HG03159 (cell line): Measurements from ENCODE around the gene ARVCF.

ENCODE experiments used
- ATAC-seq: cut with Tn5 transposase; IDR thresholded peaks from one replicate; pipeline ENCODE4 v1.9.1; 2021; ENCODE audit warnings: mild to moderate bottlenecking, moderate library complexity; ENCODE audit not compliant: unreplicated experiment

Gene ARVCF

DNA sequence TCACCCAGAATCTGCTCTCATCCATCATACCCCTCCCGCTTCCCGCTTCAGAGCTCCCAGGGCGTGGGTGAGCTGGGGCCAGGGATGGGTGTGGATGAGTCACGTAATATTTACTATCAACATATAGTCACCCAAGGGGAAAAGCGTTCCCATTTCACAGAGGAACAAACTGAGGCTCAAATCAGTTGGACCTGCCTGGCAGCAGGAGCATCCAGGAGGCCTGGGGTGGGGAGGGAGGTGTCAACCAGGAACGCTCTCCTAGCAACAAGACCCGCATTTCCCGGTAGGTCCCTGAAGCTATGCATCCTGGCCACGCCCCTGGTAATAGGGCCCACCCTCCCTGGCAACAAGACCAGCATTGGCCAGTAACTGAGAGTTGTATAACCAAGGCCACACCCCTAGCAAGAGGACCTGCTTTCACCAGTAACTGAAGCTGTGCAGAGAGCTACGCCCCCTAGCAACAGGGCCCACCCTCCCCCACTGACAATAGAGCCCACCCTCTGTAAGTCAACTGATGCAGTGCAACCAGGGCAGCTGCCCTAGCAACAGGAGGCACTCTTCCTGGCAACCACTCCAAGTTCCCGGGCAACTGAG, 42.3 kb downstream of the ARVCF start:
- peak; percentile 45 for ATAC-seq

DNA sequence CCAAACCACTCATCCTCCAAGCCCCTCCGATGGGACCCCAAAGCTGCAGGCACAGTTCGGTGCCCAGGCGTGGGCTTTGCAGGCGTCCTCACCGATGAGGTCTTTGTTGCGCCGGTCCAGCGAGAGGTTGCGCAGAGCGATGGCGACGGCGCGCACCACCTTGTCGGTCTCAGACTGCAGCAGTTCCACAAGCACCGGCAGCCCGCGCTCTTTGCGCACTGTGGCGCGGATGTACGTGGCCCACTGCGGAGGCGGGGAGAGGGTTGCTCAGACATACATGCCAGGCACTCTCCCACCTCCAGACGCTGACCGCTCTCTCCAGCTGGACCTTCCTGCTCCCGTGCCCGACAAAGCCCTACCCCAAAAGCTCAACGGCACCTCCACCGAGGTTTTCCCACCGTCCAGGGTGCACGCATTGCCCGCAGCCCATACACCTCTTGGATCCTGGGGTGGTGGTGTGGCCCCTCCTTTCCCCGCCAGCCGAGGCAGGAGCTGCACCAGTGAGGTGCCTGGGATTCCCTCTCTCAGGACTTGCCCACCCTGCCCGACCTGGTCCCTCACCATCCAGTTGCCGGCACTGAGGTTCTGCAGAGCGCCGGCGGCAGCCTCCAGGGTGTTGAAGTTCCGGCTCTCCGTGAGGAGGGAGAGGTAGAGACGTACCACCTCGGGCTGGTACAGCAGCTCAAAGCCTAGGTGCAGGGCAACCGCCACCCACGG, 42.9 kb downstream of the ARVCF start:
- ATAC-seq = no peak

DNA sequence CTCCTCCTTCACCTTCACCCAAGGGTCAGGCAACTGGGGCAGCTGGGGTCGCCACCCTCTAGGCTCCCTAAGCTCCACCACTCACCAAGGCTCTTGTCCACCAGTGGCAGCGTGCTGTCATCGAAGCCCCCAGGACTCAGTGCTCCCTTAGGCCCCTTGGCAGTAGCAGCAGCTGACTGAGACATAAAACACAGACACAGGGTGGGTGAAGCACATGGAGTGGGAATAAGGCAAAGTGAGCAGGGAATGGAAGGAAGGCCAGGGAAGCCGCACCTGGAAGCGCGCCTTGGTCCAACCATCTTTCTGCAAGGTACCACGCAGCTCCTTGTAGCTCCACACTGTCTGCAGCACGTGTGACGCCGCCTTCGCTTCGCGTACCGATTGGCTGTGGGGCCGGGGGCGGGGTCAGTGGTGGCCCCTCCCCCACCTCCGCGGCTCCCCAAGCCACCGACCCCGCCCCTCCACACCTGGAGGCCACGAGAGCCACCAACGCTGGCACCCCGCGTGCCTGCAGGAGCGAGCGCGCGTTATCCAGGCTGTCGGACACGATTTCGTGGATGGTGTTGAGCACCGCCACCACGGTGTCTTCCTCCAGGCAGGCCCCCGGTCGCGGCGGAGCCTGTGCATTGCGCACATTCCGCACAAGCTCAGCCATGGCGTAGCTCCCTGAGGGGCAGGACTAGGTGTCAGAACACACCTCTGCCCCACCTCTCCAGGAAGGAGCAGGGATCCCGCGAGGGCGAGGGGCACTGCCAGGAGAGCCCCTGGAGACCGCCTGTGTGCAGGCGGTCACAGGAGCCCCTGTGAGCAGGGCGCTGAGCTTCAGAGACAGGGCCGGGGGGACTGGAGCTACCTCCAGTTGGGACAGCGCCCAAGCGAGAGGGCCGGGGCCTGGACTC, 43.7 kb downstream of the ARVCF start:
- no peak for ATAC-seq

DNA sequence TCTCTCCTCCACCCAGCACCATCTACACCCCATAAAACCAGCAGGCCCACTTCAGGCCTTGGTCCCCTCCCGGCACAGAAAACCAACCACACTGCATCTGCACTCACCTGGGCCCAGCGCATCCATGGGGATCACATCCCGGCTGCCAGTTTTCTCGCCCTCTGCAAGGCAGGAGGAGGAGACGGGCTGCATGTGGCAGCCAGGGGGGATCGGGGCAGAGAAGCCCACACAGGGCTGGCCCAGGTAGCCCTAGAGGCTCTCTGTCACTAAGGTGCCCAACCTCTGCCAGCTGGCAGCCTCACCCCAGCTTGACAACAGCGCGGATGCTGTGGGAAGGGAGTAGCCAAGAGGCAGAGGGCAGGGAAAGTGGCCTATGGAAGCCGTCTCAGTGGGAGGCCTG, 44.4 kb downstream of the ARVCF start:
- no peak for ATAC-seq

DNA sequence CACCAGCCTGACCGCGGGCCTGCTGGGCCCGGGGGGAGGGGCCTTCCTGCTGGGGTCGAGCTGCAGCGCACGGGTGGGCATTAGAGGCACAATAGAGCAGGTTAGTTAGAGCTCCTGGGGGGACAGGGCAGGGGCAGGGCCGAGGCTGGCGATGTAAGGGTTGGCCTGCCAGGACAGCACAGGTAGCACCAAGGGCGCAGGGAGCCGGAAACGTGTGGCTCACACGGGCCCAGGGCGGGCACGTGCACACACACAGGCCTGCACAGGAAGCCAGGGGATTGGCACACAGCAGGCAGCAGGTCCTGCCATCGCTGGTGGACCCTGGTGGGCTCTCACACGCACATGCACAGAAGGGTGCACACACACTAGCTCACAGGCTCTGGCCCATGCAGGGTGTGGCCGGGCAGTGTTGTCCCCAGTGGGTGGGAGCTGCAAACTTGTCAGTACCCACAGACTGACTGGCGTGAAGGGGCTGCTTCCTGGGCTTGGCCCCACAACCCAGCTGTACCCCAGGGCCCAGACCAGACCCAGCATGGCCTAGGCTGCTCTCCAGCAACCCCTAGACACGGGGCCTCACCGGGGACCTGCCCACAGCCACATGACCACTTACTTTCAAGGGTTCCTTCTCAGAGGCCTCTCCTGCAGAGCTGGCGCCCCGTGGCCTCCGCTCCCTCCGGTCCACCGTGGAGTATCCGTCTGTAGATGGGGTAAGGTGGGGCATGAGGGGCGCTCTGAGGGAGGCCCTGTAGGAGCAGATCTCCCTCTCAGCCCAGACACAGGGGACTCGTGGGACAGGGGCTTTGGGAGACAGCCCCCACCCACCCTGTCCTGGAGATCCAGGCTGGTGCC, 45.1 kb downstream of the ARVCF start:
- ATAC-seq = no peak

DNA sequence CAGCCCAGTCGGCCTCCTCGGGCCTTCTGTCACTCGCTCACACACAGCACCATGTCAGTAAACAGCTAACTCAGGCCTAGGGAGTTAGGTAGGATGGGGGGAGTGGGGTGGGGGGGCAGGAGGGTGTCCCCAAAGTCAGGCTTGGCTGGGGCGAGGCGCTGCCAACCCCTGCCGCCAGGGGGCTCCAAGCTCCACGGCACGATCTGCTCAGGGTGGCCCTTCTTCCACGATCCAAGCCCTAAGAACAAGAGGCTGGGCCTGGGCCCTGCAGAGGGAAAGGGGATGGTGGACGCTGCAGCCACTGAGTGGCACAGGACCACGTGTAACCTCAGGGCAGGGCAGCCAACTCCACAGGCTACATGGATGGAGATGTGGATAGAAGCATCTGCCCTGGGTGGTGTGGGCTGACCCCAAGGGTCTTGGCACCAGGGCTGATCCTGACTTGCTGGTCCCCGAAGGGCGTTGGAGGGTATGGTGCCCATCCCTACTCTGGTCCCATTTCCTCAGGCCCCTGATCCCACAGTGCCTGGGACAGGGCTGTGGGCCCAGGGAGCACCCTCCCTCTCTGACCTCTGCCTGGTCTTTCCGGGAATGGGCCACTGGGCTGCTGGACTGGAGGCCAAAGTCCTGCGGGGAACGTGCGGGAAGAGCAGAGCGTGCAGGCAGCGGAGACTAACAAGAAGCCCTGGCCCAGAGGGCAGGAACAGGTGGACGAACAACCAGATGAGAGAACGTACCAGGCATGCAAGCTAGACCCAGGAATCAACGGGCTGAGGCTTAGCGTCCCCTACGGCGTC, 45.9 kb downstream of the ARVCF start:
- no peak for ATAC-seq

DNA sequence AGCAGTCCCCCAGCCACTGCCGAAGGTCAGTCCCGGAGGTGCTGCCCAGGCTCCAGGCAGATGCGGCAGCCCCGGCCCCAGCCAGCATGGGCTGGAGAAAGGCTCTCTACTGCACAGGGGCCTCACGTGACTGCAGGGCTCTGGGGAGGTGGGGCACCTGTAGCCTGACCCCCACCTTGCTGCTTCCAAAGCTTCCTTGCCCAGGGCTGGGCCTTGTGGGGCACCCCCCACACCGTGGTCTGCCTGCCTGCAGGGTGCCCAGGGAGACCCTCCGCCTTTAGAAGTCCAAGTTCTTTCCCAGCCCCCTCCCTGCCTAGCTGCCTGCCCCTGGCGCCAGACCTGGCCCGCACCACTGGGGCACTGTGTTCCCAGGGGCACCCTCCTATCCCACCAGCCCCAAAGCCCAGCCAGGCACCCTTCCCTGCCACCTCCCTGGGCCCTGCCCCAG, 46.6 kb downstream of the ARVCF start:
- ATAC-seq = no peak

DNA sequence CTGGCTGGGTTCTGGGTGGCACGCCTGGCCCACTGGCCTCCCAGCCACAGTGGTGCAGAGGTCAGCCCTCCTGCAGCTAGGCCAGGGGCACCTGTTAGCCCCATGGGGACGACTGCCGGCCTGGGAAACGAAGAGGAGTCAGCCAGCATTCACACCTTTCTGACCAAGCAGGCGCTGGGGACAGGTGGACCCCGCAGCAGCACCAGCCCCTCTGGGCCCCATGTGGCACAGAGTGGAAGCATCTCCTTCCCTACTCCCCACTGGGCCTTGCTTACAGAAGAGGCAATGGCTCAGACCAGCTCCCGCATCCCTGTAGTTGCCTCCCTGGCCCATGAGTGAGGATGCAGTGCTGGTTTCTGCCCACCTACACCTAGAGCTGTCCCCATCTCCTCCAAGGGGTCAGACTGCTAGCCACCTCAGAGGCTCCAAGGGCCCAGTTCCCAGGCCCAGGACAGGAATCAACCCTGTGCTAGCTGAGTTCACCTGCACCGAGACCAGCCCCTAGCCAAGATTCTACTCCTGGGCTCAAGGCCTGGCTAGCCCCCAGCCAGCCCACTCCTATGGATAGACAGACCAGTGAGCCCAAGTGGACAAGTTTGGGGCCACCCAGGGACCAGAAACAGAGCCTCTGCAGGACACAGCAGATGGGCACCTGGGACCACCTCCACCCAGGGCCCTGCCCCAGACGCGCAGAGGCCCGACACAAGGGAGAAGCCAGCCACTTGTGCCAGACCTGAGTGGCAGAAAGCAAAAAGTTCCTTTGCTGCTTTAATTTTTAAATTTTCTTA, 47.3 kb downstream of the ARVCF start:
- no peak for ATAC-seq

DNA sequence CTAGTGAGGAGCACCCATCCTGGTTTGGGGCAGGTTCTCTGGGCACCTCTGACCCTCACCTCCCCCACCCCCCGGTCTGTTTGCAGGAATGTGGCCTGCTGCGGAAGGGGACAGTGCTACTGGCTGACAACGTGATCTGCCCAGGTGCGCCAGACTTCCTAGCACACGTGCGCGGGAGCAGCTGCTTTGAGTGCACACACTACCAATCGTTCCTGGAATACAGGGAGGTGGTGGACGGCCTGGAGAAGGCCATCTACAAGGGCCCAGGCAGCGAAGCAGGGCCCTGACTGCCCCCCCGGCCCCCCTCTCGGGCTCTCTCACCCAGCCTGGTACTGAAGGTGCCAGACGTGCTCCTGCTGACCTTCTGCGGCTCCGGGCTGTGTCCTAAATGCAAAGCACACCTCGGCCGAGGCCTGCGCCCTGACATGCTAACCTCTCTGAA, 48.2 kb downstream of the ARVCF start:
- ATAC-seq = no peak

DNA sequence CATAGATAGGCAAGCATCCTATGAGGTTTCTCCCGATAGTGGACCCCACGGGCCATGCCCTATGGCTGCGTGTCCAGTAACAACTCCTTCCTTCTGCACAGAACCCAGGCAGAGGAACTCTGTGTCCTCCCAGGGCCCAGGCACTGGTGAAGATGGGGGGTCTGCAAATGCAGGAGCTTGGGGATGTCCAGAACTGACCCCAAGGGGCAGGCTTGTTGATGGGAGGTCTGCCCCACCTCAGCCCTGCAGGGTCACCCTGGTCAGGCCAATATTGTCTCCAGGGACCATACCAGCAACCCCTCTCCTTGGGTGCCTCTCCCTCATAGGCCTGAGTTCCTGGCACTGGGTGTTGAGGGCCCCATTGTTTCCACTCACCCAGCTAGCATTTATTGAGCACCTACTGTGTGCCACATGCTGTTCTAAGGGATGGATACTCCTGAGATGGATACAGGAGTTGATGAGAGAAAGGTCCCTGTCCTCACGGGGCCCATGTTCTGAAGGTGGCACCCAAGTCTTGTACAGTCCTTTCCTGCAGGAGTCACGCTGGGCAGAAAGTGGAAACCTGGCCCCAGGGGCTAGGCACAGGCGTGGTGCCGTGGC, 48.7 kb downstream of the ARVCF start:
- no peak for ATAC-seq

DNA sequence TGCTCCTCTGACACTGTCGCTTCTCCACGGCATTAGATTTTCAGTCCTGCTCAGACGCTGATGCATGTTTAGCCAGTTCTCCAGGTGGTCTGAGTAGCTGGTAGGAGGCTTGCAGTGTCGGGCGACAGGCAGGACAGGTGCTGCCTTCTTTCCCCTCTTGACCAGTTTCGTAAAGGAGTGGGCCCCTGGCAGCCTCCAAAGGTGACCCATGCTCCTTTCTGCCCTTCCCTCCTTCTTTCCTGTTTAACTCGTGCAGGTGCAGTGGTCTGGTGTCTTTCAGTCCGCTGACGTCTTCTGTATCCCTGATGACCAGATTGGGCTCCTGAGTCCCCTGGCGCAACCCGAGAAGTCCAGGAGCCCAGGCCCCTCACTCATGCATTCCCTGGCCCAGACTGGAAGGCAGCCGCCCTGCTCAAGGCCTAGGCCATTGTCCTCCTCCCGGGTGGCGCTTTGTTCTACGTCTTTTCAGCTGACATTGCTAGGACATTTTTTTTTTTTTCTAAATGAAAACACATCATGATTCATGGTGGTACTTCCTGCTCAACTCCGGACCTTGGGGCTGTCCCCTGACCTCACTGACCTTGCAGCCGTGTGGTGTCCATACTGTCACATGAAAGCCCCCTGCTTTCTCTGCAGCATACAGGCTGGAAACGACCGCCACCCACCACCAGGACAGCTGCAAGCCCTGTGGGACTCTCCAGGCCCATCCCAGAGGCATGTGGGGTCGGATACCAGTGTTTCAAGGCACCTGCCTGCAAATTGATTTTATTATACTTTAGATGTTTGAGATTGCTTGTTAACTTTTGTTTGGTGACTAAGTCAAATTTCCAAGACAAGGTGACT, 49.5 kb downstream of the ARVCF start:
- no peak for ATAC-seq

DNA sequence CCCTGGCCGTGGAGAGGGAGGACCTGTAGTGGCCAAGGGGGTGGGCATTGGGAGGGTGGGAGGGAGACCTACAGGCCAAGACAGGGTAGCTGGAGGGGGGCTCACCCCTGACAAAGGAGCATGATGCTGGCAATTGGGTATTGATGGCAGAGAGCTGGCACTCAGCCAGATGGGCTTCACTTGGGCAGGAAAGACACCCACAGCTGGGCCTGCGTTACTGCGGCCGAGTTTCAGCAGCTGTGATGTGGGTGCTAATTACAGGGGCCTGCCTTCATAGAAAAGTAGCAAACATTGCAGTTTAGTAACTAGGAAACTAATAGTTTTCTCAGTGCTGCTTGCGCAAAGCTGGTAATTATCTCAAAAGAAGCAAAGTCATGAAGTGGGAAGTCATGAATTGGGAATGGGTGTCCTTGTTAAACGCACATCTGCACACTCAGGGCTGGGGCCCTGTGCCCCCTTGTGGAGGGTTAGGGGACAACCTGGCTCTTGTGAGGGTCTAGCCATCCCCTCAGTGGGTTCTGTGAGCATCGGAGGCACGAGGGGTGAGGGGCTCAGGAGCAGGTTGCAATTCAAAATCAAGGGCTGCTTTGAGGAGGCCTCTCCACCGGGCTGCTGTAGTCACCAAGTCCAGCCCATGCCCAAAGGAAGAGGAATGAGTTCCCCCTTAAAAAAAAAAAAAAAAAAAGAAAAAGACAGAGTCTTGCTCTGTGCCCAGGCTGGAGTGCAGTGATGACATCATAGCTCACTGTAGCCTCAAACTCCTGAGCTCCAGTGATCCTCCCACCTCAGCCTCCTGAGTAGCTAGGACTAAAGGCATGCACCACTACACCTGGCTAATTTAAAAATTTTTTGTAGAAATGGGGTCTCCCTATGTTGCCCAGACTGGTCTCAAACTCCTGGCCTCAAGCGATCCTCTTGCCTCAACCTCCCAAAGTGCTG, 50.6 kb downstream of the ARVCF start:
- ATAC-seq = no peak

DNA sequence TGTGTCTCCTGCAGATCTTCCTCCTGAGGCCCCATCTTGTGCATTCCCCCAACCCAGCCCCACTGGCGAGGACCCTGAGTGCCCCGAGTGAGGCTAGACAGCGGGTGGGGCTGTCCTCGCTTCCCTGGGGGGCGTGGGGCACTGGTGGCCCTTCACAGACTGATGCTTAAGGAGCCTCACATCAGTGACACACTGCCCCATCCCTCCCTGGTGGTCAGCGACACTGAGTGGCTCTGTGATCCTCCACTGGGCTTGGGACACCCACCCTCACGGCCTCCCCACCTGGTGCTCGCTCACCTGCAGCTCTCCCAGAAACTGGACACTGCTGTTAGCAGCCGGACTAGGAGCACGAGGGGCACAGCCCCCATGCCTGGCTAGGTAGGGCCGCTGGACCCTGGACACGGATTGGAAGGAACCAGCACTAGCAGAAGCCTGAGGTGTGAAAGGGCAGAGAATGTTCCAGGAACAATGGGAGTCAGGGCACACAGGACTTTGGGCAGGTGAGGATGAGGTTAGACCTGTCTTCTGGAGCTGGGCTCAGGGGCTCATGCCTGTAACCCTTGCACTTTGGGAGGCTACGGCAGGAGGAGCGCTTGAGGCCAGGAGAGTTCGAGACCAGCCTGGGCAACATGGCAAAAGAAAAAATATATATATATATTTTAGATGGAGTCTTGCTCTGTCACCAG, 51.8 kb downstream of the ARVCF start:
- ATAC-seq = no peak

DNA sequence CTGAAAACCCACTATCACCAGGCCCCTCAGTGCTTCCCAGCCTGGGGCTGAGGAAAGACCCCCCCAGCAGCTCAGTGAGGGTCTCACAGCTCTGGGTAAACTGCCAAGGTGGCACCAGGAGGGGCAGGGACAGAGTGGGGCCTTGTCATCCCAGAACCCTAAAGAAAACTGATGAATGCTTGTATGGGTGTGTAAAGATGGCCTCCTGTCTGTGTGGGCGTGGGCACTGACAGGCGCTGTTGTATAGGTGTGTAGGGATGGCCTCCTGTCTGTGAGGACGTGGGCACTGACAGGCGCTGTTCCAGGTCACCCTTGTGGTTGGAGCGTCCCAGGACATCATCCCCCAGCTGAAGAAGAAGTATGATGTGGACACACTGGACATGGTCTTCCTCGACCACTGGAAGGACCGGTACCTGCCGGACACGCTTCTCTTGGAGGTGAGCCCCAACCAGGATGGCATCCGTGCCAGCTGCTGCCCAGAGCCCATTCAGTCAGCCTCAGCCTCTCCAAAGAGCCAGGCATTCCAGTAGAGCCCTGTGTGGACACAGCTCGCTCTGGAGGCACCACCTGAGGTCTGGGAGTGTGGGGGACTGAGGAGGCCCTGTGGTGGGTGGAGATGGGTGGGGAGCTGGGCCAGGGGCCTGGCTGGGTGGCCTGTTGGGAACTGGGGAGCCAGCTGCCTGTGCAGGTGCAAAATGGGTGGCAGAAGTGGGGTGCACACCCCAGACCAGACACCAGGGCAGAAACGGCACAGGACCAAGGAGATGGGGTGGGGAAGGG, 52.6 kb downstream of the ARVCF start:
- no peak for ATAC-seq
